DLD1 (cell line): Measurements from ENCODE around the gene FYTTD1.
"Not testable (repeated sequence)": the region's sequence is repeated elsewhere in the genome, so short reads cannot be mapped to it uniquely, and the experiment has no call there.

Experiments used
- in situ Hi-C: cut with HindIII; loops from 2 replicates; pipeline ENCODE4 v1.10.0; 2017; ENCODE audit warnings: low sequenced_read_pairs

FYTTD1 gene, protein sequence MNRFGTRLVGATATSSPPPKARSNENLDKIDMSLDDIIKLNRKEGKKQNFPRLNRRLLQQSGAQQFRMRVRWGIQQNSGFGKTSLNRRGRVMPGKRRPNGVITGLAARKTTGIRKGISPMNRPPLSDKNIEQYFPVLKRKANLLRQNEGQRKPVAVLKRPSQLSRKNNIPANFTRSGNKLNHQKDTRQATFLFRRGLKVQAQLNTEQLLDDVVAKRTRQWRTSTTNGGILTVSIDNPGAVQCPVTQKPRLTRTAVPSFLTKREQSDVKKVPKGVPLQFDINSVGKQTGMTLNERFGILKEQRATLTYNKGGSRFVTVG

GRCh38 chr3:197749601-197750395 is at the start of gene FYTTD1:
TSS of gene FYTTD1 (plus strand) at chr3:197749883. CDS start at chr3:197749972, 89 bp downstream.
- in situ Hi-C loops, result no loop called here

- in situ Hi-C loops, result no loop called here
Observed at GRCh38 chr3:197700095-197700494, 49.6 kb upstream of the FYTTD1 start.

- in situ Hi-C loops, result no loop called here
Observed at GRCh38 chr3:197701841-197702240, 47.8 kb upstream of the FYTTD1 start.

- in situ Hi-C loops, result no loop called here
Observed at GRCh38 chr3:197706658-197707057, 43.0 kb upstream of the FYTTD1 start.

- in situ Hi-C loops, result no loop called here
Observed at GRCh38 chr3:197709135-197709534, 40.5 kb upstream of the FYTTD1 start.

DNA sequence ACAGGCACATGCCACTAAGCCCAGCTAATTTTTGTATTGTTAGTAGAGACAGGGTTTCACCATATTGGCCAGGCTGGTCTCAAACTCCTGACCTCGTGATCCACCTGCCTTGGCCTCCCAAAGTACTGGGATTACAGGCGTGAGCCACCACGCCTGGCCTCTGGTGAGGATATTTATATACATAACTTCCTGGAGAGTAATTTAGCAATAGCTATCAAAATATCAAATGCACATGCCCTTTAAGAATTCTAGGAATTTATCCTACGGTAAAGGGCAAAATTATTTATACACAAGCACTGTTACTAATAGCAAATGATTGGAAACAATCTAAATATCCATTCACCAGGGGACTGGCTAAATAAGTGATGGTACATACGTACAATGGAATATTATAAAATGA is 38.7 kb upstream of the FYTTD1 start:
- in situ Hi-C loops, result not testable (repeated sequence)

GRCh38 chr3:197711973-197712707 is 37.5 kb upstream of the FYTTD1 start:
- in situ Hi-C loops, result no loop called here

GRCh38 chr3:197713477-197713822 is 36.2 kb upstream of the FYTTD1 start:
- in situ Hi-C loops, result no loop called here

DNA sequence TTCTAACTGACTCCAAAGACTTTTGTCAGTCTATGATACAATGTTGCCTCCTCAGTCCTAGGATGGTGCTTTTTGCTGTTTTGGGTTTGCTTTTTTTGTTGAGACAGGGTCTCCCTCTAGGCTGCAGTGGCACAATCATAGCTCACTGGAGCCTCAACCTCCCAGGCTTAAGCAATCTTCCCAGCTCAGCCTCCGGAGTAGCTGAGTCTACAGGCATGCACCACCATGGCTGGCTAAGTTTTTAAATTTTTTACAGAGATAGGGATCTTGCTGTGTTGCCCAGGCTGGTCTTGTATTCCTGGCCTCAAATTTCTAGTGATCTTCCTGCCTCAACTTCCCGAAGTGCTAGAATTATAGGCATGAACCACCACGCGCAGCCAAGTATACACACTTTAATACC is 35.4 kb upstream of the FYTTD1 start:
- in situ Hi-C loops, result no loop called here

DNA sequence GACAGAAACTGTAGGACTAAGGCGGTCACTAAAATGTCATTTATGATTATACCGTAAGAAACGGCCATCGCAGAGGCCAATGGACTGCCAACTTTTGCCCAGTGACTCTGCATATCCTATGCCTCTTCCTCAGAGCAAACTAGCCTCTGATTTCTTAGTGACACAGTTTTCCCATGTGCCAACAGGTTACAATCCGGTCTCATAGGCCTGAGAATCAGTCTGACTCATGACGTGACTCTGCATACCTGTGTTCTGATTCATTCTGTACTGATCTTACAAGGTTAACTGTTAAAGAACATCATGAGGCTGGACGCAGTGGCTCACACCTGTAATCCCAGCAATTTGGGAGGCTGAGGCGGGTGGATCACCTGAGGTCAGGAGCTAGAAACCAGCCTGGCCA is 30.8 kb upstream of the FYTTD1 start:
- in situ Hi-C loops, result no loop called here

DNA sequence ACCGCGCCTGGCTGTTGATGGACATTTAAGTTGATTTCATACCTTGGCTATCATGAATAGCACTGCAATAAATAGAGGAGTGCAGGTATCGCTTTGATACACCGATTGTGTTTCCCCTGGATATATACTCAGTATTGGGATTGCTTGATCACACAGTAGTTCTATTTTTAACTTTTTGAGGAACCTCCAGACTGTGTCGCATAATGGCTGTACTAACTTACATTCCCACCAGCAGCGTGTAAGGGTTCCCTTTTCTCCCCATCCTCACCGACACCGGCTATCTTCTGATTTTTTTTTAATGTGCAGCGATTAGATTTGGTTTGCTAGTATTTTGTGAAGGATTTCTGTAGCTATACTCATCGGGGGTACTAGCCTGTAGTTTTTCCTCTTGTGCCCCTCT is 29.0 kb upstream of the FYTTD1 start:
- in situ Hi-C loops, result no loop called here

DNA sequence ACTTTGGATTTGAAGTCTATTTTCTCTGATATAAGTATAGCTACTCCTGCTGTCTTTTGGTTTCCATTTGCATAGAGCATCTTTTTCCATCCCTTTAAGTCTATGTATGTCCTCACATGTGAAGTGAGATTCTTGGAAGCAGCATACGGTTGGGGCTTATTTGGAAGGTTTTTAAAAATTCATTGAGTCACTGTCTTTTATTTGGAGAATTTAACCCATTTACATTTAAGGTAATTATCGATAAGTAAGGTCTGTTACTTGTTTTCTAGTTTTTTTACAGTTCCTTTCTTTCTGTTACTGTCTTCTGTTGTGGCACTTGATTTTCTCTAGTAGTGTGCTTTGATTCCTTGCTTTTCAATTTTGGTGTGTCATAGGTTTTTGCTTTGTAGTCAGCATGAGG is 26.9 kb upstream of the FYTTD1 start:
- in situ Hi-C loops, result no loop called here

DNA sequence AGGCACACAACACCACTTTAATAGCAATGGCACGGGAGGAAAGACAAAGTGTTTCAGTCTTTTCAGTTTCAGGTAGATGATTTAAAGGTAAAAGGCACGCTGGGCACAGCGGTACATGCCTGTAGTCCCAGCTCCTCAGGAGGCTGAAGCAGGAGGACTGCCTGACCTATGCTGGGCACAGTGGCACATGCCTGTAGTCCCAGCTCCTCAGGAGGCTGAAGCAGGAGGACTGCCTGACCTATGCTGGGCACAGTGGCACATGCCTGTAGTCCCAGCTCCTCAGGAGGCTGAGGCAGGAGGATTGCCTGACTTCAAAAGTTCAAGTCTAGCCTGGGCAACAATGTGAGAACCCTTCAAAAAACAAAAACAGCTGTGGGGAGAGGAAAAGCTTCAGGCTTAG is 21.8 kb upstream of the FYTTD1 start:
- in situ Hi-C loops, result not testable (repeated sequence)

DNA sequence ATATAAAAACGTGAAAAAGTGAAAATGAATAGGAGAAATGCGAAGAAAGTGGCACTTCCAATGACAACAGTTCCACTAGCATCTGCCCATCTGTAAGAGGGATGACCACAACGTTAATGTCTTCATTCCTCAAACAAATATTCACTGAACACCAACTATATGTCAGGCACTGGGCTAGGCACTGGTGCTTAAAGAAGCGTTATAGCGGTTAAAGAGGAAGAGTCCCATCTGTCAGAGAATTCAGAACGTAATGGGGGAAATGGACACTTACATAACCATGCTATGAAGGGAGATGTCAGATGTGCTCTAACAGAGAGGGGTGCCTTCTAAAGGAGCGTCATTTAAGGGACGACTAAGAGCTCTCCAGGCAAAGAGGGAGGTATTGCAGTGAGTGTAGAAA is 21.2 kb upstream of the FYTTD1 start:
- in situ Hi-C loops, result no loop called here

GRCh38 chr3:197730200-197730599 is 19.5 kb upstream of the FYTTD1 start:
- in situ Hi-C loops, result no loop called here

GRCh38 chr3:197730770-197731169 is 18.9 kb upstream of the FYTTD1 start:
- in situ Hi-C loops, result not testable (repeated sequence)

DNA sequence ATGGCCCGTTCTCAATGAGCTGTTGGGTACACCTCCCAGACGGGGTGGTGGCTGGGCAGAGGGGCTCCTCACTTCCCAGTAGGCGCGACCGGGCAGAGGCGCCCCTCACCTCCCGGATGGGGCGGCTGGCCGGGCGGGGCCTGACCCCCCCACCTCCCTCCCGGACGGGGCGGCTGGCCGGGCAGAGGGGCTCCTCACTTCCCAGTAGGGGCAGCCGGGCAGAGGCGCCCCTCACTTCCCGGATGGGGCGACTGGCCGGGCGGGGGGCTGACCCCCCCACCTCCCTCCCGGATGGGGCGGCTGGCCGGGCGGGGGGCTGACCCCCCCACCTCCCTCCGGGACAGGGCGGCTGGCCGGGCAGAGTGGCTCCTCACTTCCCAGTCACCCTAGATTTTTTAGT is 18.2 kb upstream of the FYTTD1 start:
- in situ Hi-C loops, result not testable (repeated sequence)

DNA sequence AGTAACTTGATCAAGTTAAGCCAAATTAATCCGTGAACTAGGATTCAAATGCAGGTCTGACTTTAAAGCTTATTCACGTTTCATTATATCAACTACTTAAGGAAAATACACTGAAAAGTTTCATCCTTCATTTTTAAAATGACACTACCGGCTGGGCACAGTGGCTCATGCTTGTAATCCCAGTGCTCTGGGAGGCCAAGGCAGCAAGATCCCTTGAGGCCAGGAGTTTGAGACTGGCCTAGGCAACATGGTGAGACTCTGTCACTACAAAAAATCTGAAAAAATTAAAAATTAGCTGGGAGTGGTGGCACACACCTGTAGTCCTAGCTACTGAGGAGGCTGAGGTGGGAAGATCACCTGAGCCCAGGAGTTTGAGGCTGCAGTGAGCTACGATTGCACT is 16.6 kb upstream of the FYTTD1 start:
- in situ Hi-C loops, result no loop called here

DNA sequence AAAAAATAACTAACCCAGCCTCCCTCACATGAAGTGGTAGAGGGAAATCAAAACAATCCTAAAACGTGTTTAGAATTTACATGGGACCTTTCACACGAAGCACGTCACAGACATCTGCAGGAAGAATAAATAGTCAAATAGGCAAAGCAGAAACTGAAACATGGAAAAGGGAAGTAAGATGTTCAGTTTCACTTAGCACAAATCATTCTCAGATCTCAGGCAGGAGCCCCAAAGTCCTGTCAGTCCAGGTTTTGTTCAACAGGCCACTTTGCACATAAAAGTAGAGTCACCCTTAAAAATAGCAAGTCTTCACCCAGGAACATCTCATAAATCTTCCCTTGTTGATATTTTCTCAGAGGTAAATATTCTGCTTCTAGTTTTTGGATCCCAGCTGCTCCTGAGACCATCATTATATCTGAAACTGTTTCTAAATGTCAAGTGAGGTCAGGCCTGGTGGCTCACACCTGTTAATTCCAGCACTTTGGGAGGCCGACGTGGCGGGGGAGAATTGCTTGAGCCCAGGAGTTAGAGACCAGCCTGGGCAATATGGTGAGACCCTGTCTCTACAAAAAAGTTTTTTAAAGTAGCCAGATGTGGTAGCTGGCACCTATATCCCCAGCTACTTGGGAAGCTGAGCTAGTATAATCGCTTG is 14.9 kb upstream of the FYTTD1 start:
- in situ Hi-C loops, result no loop called here

- in situ Hi-C loops, result no loop called here
Observed at GRCh38 chr3:197736010-197736490, 13.6 kb upstream of the FYTTD1 start.
